ENCODE data around the gene LMX1A. TPM values are rescaled to one million over a fixed set of nuclear protein-coding genes. Genes with fewer than 3 reads are reported as not detected.

The LMX1A gene
- polyA plus RNA-seq, 1 donor (not counting 4 experiments of a cell fraction or from before 2014, with no cell fraction given), result not detected

GRCh38 chr1:165205145-165205544, 151.4 kb downstream of the LMX1A start:
- dilution Hi-C loops (cut with MboI; ENCODE audit: extremely low pct_ligation_motif_present, low sequenced_read_pairs), result no loop called here
- Histone ChIP-seq H3K4me1 (ENCODE audit: control insufficient read depth, extremely low read depth, insufficient read depth, low read length) (no peaks in the 10 kb centered on the region), H3K4me2 (ENCODE audit: control insufficient read depth, extremely low read depth, insufficient read depth, low read depth, low read length) (no peak overlapping the region), H4K20me1 (ENCODE audit: control insufficient read depth, extremely low read depth, insufficient read depth, low read length) (no peaks in the 10 kb centered on the region), H3K4me3 (ENCODE audit: control insufficient read depth in 2 of 3, extremely low read depth in 1 of 3, insufficient read depth in 2 of 3, low read depth in 1 of 3, low read length in 3 of 3) (no peak overlapping the region), H2AFZ (ENCODE audit: control insufficient read depth, low read length) (no peak overlapping the region), H3K9me3 (ENCODE audit: control insufficient read depth, low read depth, low read length) (no peaks in the 10 kb centered on the region), H3K27ac (ENCODE audit: control insufficient read depth, insufficient read depth, low read length) (no peak overlapping the region), H3K79me2 (ENCODE audit: control insufficient read depth, insufficient read depth, low read length) (no peaks in the 10 kb centered on the region), H3K27me3 (ENCODE audit: control insufficient read depth, extremely low read depth, insufficient read depth, low read length) (no peaks in the 10 kb centered on the region), H3K9ac (ENCODE audit: control insufficient read depth, extremely low read depth, insufficient read depth, low read length) (no peak overlapping the region), H3K36me3 (ENCODE audit: control insufficient read depth in 2 of 2, extremely low read depth in 1 of 2, insufficient read depth in 2 of 2, low read length in 2 of 2) (no peaks in the 10 kb centered on the region), H3K9me1 (ENCODE audit: control insufficient read depth, extremely low read depth, insufficient read depth, low read length) (no peaks in the 10 kb centered on the region)
- FAIRE-seq (no peak), DNase-seq (ENCODE audit: low read depth, low spot score) (no peak)
- no peak for TF ChIP-seq EZH2 (IDR thresholded peaks at IDR 0.05; ENCODE audit: low read length)
- TF ChIP-seq, protein P1, sequence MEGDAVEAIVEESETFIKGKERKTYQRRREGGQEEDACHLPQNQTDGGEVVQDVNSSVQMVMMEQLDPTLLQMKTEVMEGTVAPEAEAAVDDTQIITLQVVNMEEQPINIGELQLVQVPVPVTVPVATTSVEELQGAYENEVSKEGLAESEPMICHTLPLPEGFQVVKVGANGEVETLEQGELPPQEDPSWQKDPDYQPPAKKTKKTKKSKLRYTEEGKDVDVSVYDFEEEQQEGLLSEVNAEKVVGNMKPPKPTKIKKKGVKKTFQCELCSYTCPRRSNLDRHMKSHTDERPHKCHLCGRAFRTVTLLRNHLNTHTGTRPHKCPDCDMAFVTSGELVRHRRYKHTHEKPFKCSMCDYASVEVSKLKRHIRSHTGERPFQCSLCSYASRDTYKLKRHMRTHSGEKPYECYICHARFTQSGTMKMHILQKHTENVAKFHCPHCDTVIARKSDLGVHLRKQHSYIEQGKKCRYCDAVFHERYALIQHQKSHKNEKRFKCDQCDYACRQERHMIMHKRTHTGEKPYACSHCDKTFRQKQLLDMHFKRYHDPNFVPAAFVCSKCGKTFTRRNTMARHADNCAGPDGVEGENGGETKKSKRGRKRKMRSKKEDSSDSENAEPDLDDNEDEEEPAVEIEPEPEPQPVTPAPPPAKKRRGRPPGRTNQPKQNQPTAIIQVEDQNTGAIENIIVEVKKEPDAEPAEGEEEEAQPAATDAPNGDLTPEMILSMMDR (optimal IDR thresholded peaks at IDR 0.05 in 1 of 3, IDR thresholded peaks at IDR 0.05 in 1 of 3, conservative IDR thresholded peaks at IDR 0.05 in 1 of 3; ENCODE audit: extremely low read depth in 1 of 3, insufficient read depth in 2 of 3, low read length in 3 of 3), result no peak

GRCh38 chr1:165204548-165204947, 152.0 kb downstream of the LMX1A start:
- DNase-seq (ENCODE audit: low read depth, low spot score) (no peak), FAIRE-seq (no peak)
- TF ChIP-seq, protein P1 (optimal IDR thresholded peaks at IDR 0.05 in 1 of 3, IDR thresholded peaks at IDR 0.05 in 1 of 3, conservative IDR thresholded peaks at IDR 0.05 in 1 of 3; ENCODE audit: extremely low read depth in 1 of 3, insufficient read depth in 2 of 3, low read length in 3 of 3), result no peak
- TF ChIP-seq EZH2 (IDR thresholded peaks at IDR 0.05; ENCODE audit: low read length), result no peak
- Histone ChIP-seq H3K27ac (ENCODE audit: control insufficient read depth, insufficient read depth, low read length) (no peak overlapping the region), H3K9me3 (ENCODE audit: control insufficient read depth, low read depth, low read length) (no peaks in the 10 kb centered on the region), H3K4me1 (ENCODE audit: control insufficient read depth, extremely low read depth, insufficient read depth, low read length) (no peaks in the 10 kb centered on the region), H3K9ac (ENCODE audit: control insufficient read depth, extremely low read depth, insufficient read depth, low read length) (no peak overlapping the region), H2AFZ (ENCODE audit: control insufficient read depth, low read length) (no peak overlapping the region), H3K36me3 (ENCODE audit: control insufficient read depth in 2 of 2, extremely low read depth in 1 of 2, insufficient read depth in 2 of 2, low read length in 2 of 2) (no peaks in the 10 kb centered on the region), H3K4me2 (ENCODE audit: control insufficient read depth, extremely low read depth, insufficient read depth, low read depth, low read length) (no peak overlapping the region), H3K27me3 (ENCODE audit: control insufficient read depth, extremely low read depth, insufficient read depth, low read length) (no peaks in the 10 kb centered on the region), H4K20me1 (ENCODE audit: control insufficient read depth, extremely low read depth, insufficient read depth, low read length) (no peaks in the 10 kb centered on the region), H3K9me1 (ENCODE audit: control insufficient read depth, extremely low read depth, insufficient read depth, low read length) (no peaks in the 10 kb centered on the region), H3K79me2 (ENCODE audit: control insufficient read depth, insufficient read depth, low read length) (no peaks in the 10 kb centered on the region), H3K4me3 (ENCODE audit: control insufficient read depth in 2 of 3, extremely low read depth in 1 of 3, insufficient read depth in 2 of 3, low read depth in 1 of 3, low read length in 3 of 3) (no peak overlapping the region)
- dilution Hi-C loops (cut with MboI; ENCODE audit: extremely low pct_ligation_motif_present, low sequenced_read_pairs), result no loop called here

Measured in keratinocyte (primary cell).